Naive thymus-derived CD4-positive, alpha-beta T cell (primary cell): ENCODE results near the gene SOX1. TPM values are rescaled to one million over a fixed set of nuclear protein-coding genes. Genes with fewer than 3 reads are reported as not detected.

Experiments used
- ATAC-seq: fragments of 150-1000 bp; cut with Tn5 transposase; 2 replicates; pipeline ENCODE4 v1.10.0; 2021; ENCODE audit warnings: mild to moderate bottlenecking, moderate library complexity
- CTCF ChIA-PET: fragments of 350-600 bp; sonication (Branson Sonifier 250); formaldehyde crosslinking; loops from one replicate; lab custom pipeline; 2021; ENCODE audit warnings: antibody characterized with exemption; lab: Charles Lee
- POLR2A ChIA-PET: fragments of 350-600 bp; sonication (Branson Sonifier 250); formaldehyde crosslinking; loops from one replicate; lab custom pipeline; 2021; ENCODE audit warnings: antibody characterized with exemption, inconsistent platforms; lab: Charles Lee
- DNase-seq, 9 donors: peaks; one replicate each; pipeline versions ENCODE4 v3.0.0 to v3.0.0-alpha.2; 2020 to 2022; ENCODE audit warnings: mixed read lengths in 1 of 9
- H3K27ac ChIP-seq: one replicate; pipeline ENCODE4 v1.7.0; 2013; ENCODE audit warnings: mild to moderate bottlenecking, low read depth, low read length, moderate library complexity
- H3K27me3 ChIP-seq, 2 donors: one replicate each; pipeline ENCODE4 v1.7.0; 2013; ENCODE audit warnings: low read length in 2 of 2, mild to moderate bottlenecking in 2 of 2, moderate library complexity in 2 of 2; ENCODE audit not compliant: control insufficient read depth in 2 of 2, insufficient read depth in 2 of 2
- H3K36me3 ChIP-seq, 3 experiments: 1 replicate in 2 of 3; 2 replicates in 1 of 3; pipeline ENCODE4 v1.7.0; 2013; ENCODE audit warnings: low read length in 3 of 3, mild to moderate bottlenecking in 3 of 3, moderate library complexity in 1 of 3; ENCODE audit not compliant: insufficient read depth in 3 of 3, control insufficient read depth in 2 of 3
- H3K4me1 ChIP-seq, 2 donors: one replicate each; pipeline ENCODE4 v1.7.0; 2013; ENCODE audit warnings: low read length in 2 of 2, mild to moderate bottlenecking in 2 of 2, moderate library complexity in 1 of 2; ENCODE audit not compliant: control insufficient read depth in 2 of 2, insufficient read depth in 2 of 2
- H3K4me3 ChIP-seq: 2 replicates; pipeline ENCODE4 v1.7.0; 2013; ENCODE audit warnings: mild to moderate bottlenecking, low read length
- H3K9me3 ChIP-seq, 3 experiments: 1 replicate in 2 of 3; 2 replicates in 1 of 3; pipeline ENCODE4 v1.7.0; 2013; ENCODE audit warnings: low read length in 3 of 3; ENCODE audit not compliant: control insufficient read depth in 2 of 3
- H3K27ac Mint-ChIP-seq, 9 donors: one replicate each; pipeline ENCODE4 v1.8.0; 2020 to 2022; ENCODE audit warnings: mixed read lengths in 9 of 9, mild to moderate bottlenecking in 8 of 9, moderate library complexity in 5 of 9, inconsistent platforms in 2 of 9
- H3K27me3 Mint-ChIP-seq, 5 donors: one replicate each; pipeline ENCODE4 v1.8.0; 2021 to 2022; ENCODE audit warnings: mixed read lengths in 5 of 5, mild to moderate bottlenecking in 1 of 5
- H3K36me3 Mint-ChIP-seq, 5 donors: one replicate each; pipeline ENCODE4 v1.8.0; 2020 to 2022; ENCODE audit warnings: mixed read lengths in 5 of 5, mild to moderate bottlenecking in 3 of 5, inconsistent platforms in 1 of 5
- H3K4me1 Mint-ChIP-seq, 7 donors: one replicate each; pipeline ENCODE4 v1.8.0; 2020 to 2022; ENCODE audit warnings: mixed read lengths in 7 of 7, mild to moderate bottlenecking in 3 of 7, inconsistent platforms in 1 of 7
- H3K4me3 Mint-ChIP-seq, 10 donors: one replicate each; pipeline ENCODE4 v1.8.0; 2020 to 2022; ENCODE audit warnings: mild to moderate bottlenecking in 10 of 10, mixed read lengths in 10 of 10, moderate library complexity in 6 of 10, inconsistent platforms in 2 of 10
- H3K9me3 Mint-ChIP-seq, 11 donors: one replicate each; pipeline ENCODE4 v1.8.0; 2020 to 2022; ENCODE audit warnings: mixed read lengths in 11 of 11, mild to moderate bottlenecking in 4 of 11, inconsistent platforms in 1 of 11, moderate library complexity in 1 of 11
- intact Hi-C, 2 donors: fragments of 100-400 bp; cut with micrococcal nuclease; formaldehyde crosslinking; loops; one replicate each; pipeline ENCODE4 v1.15.1; 2023
- polyA plus RNA-seq, 2 donors: library from polyadenylated mRNA; unstranded; fragments of 300-500 nt; fragmentation: Illumina TruSeq; gene quantifications; one replicate each; pipeline ENCODE4 v1.2.3, GENCODE V29; 2021
- total RNA-seq, 6 experiments: library from RNA in 5 of 6; stranded (reverse) in 5 of 6; gene quantifications; 1 replicate in 5 of 6; 2 replicates in 1 of 6; pipeline ENCODE4 v1.2.3 and lab custom pipeline; 2021 to 2026

Gene SOX1
- total and polyA plus RNA-seq, 7 experiments from 2014 or later: not detected

- Histone ChIP-seq H3K27me3 (peaks cover 0 to 4% of the 10 kb centered on the region in 2 donors), H3K4me1 (no peaks in the 10 kb centered on the region), H3K4me3 (no peak overlapping the region), H3K36me3 (no peaks in the 10 kb centered on the region), H3K27ac (no peak overlapping the region), H3K9me3 (no peaks in the 10 kb centered on the region)
- H3K9me3 Mint-ChIP-seq: peaks cover 0 to 5% (median 0%) of the 10 kb centered on the region in 11 donors
- intact Hi-C loops: no loop called here
- H3K4me1 Mint-ChIP-seq: peaks cover 0 to 8% (median 4%) of the 10 kb centered on the region in 7 donors
- CTCF ChIA-PET: no interaction called here
- no peak for ATAC-seq
- peaks cover 0 to 5% (median 0%) of the 10 kb centered on the region in 5 donors for H3K36me3 Mint-ChIP-seq
- no peak overlapping the region for H3K27ac Mint-ChIP-seq
- peaks cover 53 to 64% (median 56%) of the 10 kb centered on the region in 5 donors for H3K27me3 Mint-ChIP-seq
- no peak for DNase-seq
- POLR2A ChIA-PET: no interaction called here
- H3K4me3 Mint-ChIP-seq: no peak overlapping the region
Measured at GRCh38 chr13:112107289-112107688, 40.3 kb downstream of the SOX1 start.

DNA sequence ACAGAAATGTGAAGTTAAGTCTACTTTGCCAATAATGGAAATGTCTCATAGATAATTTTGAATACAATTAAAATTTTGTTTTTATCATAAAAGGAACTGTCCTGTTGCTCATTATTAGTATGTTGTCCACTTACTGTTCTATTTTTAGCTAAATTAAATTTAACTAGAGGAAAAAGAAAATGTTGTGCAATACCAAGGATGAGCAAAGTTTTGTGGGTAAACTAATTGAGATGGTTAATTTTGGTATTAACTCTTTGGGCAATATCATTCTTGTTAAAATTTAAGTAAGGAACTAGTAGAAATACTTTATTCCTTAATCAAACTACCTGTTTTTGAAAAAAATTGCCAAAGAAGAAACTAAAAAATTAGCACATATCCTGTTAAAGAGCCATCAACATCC lies 43.5 kb downstream of the SOX1 start:
- H3K9me3 Mint-ChIP-seq: peaks cover 0 to 5% (median 2%) of the 10 kb centered on the region in 11 donors
- Histone ChIP-seq H3K4me3 (no peak overlapping the region), H3K9me3 (no peaks in the 10 kb centered on the region), H3K36me3 (no peaks in the 10 kb centered on the region), H3K27me3 (no peaks in the 10 kb centered on the region), H3K4me1 (no peaks in the 10 kb centered on the region), H3K27ac (no peak overlapping the region)
- POLR2A ChIA-PET: no interaction called here
- peaks cover 45 to 81% (median 71%) of the 10 kb centered on the region in 5 donors for H3K27me3 Mint-ChIP-seq
- peaks cover 0 to 8% (median 4%) of the 10 kb centered on the region in 7 donors for H3K4me1 Mint-ChIP-seq
- no peak overlapping the region for H3K4me3 Mint-ChIP-seq
- ATAC-seq: no peak
- DNase-seq: no peak
- H3K36me3 Mint-ChIP-seq: peaks cover 0 to 5% (median 0%) of the 10 kb centered on the region in 5 donors
- intact Hi-C loops: no loop called here
- no peak overlapping the region for H3K27ac Mint-ChIP-seq
- CTCF ChIA-PET: no interaction called here

DNA sequence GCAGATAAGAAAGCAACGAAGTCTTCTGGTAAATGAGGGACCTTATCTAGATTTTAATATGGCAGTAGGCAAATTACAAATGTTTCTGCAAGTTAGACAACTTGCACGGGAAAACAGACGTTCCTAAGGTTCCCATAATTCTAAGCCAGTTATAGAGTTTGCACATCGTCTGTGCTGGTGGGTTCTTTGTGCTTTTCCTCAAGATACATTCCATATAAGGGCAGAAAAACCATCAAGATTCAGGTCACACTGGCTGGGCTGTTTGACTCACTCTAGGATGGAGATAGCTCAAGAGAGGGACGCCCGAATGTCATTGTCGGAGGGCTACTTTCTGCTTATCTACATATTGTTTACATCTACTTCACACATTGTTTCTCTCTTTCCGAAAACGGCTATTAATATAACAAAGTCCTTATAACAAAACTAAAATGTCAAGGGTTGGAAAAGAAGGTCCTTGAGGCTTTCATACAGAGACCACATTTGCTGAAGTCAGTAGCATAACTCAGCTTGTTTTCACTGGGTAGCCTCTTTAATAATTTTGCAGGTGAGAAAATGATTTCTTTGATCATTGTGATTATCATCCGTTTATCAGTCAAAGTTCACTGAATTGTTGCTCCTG lies 44.4 kb downstream of the SOX1 start:
- Histone ChIP-seq H3K36me3 (no peaks in the 10 kb centered on the region), H3K9me3 (no peaks in the 10 kb centered on the region), H3K4me1 (no peaks in the 10 kb centered on the region), H3K27ac (no peak overlapping the region), H3K27me3 (no peaks in the 10 kb centered on the region), H3K4me3 (no peak overlapping the region)
- Mint-ChIP-seq H3K4me1 (peaks cover 0 to 5% (median 1%) of the 10 kb centered on the region in 7 donors), H3K4me3 (no peak overlapping the region), H3K9me3 (peaks cover 0 to 5% (median 2%) of the 10 kb centered on the region in 11 donors), H3K27ac (no peak overlapping the region), H3K36me3 (peaks cover 0 to 5% (median 0%) of the 10 kb centered on the region in 5 donors), H3K27me3 (peaks cover 38 to 83% (median 68%) of the 10 kb centered on the region in 5 donors)
- DNase-seq (no peak), ATAC-seq (no peak)
- CTCF ChIA-PET: no interaction called here
- intact Hi-C loops: no loop called here
- POLR2A ChIA-PET: no interaction called here

DNA sequence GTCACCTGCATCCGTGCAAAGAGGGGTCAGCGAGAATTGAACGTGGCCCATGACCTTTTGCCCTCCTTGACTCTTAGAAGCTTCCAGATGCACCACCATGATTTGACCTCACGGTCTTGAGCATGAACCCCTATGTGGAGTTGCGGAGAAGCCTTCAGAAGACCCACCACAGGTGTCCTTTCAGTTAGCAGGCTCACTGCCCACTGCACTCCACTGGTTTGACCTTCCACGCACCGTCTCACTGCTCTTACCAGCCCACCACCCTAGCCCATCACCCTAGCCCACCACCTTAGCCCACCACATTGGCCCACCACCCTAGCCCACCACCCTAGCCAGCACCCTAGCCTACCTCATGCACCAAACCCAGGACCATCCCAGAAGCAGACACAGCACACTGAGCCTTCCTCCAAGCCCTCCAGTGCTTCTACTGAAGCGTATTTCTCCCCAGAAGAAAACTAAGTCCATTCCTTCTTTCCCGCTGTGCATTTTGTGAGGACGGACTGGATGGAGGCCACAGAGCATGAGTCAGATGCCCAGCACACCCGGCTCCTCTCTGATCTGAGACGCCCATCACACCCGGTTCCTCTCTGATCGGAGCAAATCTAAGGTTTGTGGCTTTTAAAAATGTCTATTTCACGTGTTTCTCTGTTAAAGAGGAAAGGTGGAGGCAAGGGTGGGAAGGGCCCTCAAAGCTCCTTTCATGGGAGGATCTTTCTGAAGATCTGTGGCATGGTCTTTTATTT lies 45.8 kb downstream of the SOX1 start:
- Histone ChIP-seq H3K27me3 (no peaks in the 10 kb centered on the region), H3K27ac (no peak overlapping the region), H3K9me3 (no peaks in the 10 kb centered on the region), H3K4me1 (no peaks in the 10 kb centered on the region), H3K36me3 (no peaks in the 10 kb centered on the region), H3K4me3 (no peak overlapping the region)
- peaks cover 0 to 5% (median 0%) of the 10 kb centered on the region in 5 donors for H3K36me3 Mint-ChIP-seq
- H3K27me3 Mint-ChIP-seq: peaks cover 24 to 83% (median 60%) of the 10 kb centered on the region in 5 donors
- no peak overlapping the region for H3K27ac Mint-ChIP-seq
- no peak for ATAC-seq
- no peak for DNase-seq
- POLR2A ChIA-PET: no interaction called here
- no peak overlapping the region for H3K4me3 Mint-ChIP-seq
- CTCF ChIA-PET: no interaction called here
- H3K4me1 Mint-ChIP-seq: peaks cover 0 to 4% (median 0%) of the 10 kb centered on the region in 7 donors
- H3K9me3 Mint-ChIP-seq: peaks cover 0 to 5% (median 2%) of the 10 kb centered on the region in 11 donors
- intact Hi-C loops: no loop called here

- DNase-seq (no peak), ATAC-seq (no peak)
- H3K27me3 ChIP-seq: no peaks in the 10 kb centered on the region
- Mint-ChIP-seq H3K27ac (no peak overlapping the region), H3K27me3 (peaks cover 18 to 85% (median 54%) of the 10 kb centered on the region in 5 donors), H3K36me3 (peaks cover 0 to 5% (median 0%) of the 10 kb centered on the region in 5 donors), H3K4me3 (no peak overlapping the region), H3K4me1 (peaks cover 0 to 4% (median 0%) of the 10 kb centered on the region in 7 donors), H3K9me3 (peaks cover 0 to 5% (median 2%) of the 10 kb centered on the region in 11 donors)
- CTCF ChIA-PET: no interaction called here
- H3K27ac ChIP-seq: no peak overlapping the region
- POLR2A ChIA-PET: no interaction called here
- H3K36me3 ChIP-seq: no peaks in the 10 kb centered on the region
- H3K4me1 ChIP-seq: no peaks in the 10 kb centered on the region
- no peak overlapping the region for H3K4me3 ChIP-seq
- intact Hi-C loops: no loop called here
- no peaks in the 10 kb centered on the region for H3K9me3 ChIP-seq
Measured at GRCh38 chr13:112113348-112113747, 46.4 kb downstream of the SOX1 start.

DNA sequence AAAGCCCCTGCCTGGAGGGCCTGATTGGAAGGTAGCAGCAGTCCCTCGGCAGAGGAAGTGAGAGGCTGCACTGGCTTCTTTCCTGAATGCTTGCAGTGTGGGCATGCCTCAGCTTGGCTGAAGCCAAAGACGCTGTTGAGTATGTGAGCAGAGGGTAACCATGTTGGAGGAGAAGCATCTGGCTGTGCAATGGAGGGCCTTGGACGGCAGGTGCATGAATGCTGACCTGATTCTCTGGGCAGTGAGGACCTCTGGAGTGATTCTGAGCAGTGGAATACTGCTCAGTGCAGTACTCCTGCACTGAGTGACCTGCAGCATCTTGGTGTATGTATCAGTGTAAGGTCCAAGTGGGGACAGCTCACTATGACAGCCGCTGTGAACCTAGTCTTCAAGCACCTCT lies 46.9 kb downstream of the SOX1 start:
- no peak overlapping the region for H3K4me3 Mint-ChIP-seq
- no peaks in the 10 kb centered on the region for H3K36me3 Mint-ChIP-seq
- no peak overlapping the region for H3K27ac Mint-ChIP-seq
- ATAC-seq (no peak), DNase-seq (no peak)
- H3K4me3 ChIP-seq: no peak overlapping the region
- intact Hi-C loops: no loop called here
- H3K9me3 Mint-ChIP-seq: peaks cover 0 to 3% (median 0%) of the 10 kb centered on the region in 11 donors
- POLR2A ChIA-PET: no interaction called here
- peaks cover 0 to 2% (median 0%) of the 10 kb centered on the region in 7 donors for H3K4me1 Mint-ChIP-seq
- peaks cover 14 to 80% (median 49%) of the 10 kb centered on the region in 5 donors for H3K27me3 Mint-ChIP-seq
- no peaks in the 10 kb centered on the region for H3K27me3 ChIP-seq
- no peaks in the 10 kb centered on the region for H3K36me3 ChIP-seq
- H3K27ac ChIP-seq: no peak overlapping the region
- CTCF ChIA-PET: no interaction called here
- H3K4me1 ChIP-seq: no peaks in the 10 kb centered on the region
- no peaks in the 10 kb centered on the region for H3K9me3 ChIP-seq
